GM23248 (cell line): ENCODE data around the gene C19orf25.

Source experiments
- EZH2 ChIP-seq: fragments of 200-600 bp; sonication (generic); IDR thresholded peaks from 2 replicates; pipeline ENCODE4 v1.6.1; 2018; ENCODE audit warnings: antibody characterized with exemption, mild to moderate bottlenecking; ENCODE audit not compliant: insufficient read depth, poor library complexity, severe bottlenecking
- EZH2phosphoT487 ChIP-seq: fragments of 200-600 bp; sonication (generic); IDR thresholded peaks from 2 replicates; pipeline ENCODE4 v1.6.1; 2018; ENCODE audit warnings: antibody characterized with exemption, moderate library complexity, mild to moderate bottlenecking, low read depth; ENCODE audit not compliant: insufficient read depth

DNA sequence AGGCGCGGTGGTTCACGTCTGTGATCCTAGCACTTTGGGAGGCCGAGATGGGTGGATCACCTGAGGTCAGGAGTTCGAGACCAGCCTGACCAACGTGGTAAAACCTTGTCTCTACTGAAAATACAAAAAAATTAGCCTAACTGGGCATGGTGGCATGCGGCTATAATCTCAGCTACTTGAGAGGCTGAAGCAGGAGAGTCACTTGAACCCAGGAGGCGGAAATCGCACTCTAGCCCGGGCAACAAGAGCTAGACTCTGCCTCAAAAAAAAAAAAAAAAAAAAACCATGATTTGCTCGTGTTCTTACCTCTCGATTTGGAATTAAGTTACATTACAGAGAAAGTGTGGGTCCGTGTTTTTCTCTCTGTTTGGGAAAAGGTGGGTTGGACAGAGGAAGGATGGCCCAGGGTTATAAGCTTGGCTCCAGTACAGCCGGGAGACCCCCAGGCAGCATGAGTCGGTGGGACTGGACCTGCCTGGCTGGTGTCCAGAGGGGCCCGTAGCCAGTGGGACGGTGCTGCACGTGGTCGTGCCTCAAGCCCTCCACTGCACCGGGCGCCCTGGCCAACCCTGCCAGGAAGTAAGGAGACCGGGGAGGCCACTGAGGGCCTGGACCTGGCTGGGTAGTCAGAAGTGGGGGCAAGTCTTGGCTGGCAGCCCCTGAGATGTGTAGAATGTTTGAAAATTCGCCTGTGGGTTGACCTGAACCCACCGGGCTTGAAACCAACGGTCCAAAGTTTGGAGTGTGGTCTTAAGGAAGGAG lies 37.2 kb downstream of the C19orf25 start:
- no peak for TF ChIP-seq EZH2
- no peak for TF ChIP-seq EZH2phosphoT487
